HG03565 (cell line): ENCODE measurements around the gene RNF166.

Experiments used
- ATAC-seq: cut with Tn5 transposase; IDR thresholded peaks from one replicate; pipeline ENCODE4 v1.9.1; 2021; ENCODE audit warnings: mild to moderate bottlenecking, moderate library complexity; ENCODE audit not compliant: unreplicated experiment

Gene RNF166

DNA sequence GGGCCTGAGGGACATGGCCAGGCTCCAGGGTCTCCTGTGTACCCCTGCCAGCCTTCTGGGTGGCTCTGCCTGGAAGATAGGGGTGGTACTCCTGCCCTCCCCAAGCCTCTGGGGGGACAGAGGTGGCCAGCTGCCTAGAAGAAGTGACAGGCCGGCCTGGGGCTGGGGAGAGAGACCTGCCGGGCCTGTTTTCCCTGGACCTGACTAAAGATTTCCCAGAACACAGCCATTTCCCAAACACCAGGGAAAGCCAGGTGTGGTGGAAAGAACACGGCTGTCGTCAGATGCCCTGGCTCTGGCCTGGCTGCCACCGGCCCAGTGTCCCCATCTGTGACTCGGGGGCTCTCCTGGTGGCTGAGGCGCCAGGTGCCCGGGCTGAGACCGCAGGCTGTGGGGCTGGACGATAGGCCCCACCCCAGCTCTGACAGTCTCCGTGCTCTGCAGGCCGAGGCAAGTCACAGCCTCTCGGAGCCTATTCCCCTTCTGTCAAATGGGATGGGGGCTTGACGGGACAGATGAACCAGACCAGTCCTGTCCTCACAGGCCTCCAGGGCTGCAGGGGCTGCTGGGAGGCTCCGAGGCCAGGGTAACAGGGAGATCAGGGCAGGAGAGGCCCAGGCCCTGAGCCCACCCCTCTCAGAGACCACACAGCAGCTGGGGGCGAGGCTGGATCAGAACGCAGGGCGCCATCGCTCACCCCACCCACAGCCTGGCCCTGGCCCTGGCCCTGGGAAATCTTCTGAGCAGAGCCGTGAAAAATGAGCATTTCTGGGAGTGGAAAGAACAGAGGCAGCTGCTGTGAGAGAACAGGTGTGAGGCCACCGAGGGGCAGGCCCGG lies 33.1 kb upstream of the RNF166 start:
- ATAC-seq, result no peak

DNA sequence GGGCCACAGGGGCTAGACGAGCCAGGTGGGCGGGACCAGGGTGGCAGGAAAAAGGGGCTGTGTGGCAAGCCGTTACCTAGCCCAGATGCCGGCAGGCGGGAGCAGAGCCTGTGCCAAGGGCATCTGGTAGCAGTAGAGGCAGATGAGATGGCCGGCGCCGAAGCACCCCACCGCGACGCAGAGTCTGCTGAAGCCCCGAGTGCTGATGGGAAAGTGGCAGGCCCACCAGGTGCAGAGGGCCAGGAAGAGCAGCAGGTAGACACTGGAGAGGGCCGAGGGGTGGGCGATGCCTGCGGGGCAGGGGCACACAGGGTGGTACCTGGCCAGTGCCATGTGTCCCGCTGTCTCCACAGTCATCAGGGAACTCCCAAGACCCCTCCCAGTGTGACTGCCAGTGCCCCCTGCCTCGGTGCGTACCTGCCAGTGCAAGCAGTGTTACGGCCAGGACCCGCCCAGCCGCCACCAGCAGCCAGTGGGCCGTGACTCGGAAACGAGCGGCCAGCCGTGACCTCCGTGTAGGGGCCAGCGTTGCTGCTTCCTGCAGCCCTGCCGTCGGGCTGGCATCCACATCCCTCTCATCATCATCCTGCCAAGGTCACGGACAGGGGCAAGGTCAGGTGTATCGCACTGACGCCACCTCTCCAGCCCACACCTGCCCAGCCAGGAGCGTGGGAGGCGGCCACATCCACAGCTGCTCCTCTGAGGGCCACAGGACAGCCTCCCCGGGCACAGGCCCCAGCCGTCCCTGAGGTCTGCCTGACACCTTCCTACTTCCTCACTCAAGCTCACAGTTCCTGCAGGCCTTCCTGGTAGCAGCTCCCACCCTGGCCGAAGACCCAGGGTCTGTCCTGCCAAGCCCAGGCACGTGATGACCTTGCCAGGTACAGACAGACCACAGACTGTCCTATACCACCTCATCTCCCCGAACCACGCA lies 32.2 kb upstream of the RNF166 start:
- no peak for ATAC-seq

DNA sequence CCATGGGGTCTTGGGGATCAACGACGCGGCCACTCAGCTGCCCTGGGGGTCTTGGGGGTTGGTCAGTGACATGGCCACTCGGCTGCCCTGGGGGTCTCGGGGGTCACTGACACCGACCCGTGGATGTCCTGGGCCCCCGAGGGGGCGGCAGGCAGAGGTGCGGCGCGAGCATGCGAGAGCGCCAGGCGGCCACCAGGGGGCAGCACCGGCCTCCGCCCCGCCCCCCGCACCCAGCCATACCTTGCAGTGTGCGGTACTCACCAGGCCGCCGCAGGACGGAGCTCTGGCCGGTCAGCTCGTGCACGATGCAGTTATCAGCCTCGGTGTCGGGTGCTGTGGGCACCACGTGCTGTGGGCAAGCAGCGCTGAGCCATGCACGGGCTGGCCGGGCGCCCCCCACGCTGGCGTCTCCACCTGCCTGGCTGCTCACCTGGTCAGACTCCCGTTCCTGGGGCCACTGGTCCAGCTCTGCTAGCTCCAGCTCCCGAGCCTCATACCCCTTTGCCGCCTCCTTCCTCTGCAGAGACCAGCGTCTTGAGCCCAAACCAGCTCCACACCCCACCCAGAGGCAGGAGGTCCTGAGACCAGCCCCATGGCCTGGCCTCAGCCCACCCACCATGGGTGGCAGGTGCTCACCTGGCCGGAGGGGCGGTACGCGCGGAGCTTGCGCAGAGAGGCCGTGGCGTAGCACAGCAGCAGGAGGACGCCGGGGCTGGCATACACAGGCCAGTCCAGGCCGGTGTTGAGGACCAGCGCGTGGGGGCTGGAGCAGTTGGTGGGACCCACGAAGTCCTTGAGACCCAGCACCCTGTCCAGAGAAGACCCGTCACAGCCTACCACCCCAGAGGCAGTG lies 31.3 kb upstream of the RNF166 start:
- ATAC-seq, result peak; percentile 46

DNA sequence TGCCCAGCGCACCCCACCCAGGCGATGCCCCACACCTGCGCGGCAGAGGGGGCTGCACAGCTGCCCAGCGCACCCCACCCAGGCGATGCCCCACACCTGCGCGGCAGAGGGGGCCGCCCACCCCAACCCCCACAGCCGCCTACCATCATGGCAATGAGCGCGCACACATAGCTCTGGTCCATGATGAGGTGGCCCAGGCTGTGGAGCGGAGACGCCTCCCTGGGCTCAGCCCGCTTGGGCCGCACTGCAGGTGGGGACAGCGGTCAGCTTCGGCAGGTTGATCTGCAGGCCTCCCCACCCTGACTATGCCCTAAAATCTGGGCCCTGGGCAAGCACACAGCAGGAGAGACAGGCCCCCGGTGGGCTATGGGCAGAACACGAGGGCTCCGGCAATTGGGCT lies 30.3 kb upstream of the RNF166 start:
- ATAC-seq, result no peak

DNA sequence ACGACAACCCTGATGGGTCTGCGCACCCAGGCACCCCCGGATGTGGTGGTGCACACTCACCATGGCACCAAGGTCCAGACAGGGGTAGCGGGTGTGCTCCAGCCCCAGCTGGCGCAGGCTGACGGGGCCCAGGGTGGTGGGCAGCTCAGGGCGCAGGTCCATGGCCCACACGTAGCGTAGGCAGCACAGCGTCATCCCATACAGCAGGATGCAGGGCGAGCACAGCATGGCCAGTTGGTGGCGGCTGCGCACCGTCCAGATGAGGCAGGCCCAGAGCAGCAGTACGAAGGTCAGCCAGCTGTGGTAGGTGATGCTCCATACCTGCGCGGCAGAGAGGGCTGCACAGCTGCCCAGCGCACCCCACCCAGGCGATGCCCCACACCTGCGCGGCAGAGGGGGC lies 29.9 kb upstream of the RNF166 start:
- ATAC-seq, result no peak

DNA sequence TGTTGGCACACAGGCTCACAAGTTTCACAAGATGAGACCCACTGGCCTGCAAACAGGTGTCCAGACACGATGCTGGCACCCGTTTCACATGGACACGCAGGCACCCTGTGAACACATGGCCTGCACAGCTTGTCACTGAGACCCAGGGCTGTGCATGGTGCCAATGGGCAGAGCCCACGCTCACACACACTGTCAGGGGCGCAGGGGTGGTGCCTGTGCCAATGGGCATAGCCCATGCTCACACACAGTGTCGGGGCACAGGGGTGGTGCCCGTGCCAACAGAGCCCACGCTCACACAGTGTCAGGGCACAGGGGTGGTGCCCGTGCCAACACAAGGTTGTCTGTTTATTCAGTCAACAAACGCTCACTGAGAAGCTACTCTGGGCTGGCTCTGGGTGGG lies 29.4 kb upstream of the RNF166 start:
- ATAC-seq, result no peak

DNA sequence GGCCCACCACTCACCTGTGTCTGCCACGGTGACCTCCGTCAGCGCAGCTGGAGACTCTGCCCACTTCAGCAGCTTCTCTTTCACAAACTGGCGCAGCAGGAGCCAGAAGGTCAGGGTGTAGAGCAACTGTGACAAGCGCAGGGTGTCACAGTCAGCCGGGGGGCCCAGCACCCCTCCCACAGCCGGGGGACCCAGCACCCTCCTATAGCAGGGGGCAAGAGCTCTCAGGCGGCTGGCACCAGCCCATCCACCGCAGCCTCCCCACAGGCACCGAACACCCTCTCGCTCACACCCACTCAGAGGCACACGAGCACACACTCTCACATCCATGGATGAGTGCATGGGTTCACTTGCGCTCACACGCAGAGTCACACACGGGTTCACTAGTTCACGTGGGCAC lies 28.9 kb upstream of the RNF166 start:
- no peak for ATAC-seq

DNA sequence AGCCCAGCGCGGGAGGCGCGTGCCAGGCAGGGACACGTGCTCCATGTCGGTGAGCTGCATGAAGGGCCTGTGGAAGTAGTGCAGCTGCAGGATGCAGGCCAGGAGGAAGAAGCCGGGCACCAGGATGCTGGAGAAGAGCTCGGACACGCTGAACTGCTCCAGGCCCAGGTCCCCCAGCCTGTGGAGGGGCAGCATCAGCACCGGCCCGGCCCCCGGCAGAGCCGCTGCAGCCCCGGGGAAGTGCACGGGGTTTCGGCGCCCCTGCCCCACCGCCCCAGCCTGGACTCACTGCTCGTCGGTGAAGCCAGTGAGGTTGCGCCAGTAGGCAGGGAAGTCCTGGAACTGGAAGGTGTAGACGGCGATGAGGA lies 28.1 kb upstream of the RNF166 start:
- no peak for ATAC-seq

DNA sequence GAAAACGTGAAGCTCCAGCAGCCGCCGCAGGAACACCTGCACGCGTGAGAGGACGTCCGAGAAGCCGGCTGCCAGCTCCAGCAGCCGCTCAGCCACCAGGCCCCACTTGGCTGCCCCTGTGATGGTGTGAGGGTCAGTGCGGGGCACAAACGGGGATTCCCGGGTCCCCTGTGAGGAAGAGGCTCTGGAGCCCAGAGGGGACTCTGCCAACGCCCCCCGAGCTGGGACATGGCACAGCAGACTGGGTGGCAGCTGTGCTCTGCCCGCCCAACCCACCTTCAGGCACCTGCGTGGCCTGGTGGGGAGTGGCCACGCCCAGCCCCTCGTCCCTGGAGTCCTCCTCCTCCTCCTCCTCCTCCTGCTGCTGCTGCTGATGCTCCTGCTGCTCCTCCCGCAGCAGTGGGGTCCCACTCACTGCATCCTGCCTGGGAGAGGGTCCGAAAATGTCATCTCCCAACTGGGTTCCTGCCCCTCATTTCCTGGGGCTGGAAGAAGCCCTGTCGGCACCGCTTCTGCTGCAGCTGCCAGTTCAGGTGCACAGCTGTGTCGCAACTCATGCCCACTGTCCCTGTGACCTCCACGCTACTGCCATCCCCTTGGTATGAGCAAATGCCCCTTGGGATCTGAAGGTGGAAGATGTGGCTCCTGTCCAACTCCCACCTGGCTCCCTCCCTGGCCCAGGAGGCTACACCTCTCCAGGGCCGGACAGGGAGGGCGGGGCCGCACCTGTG lies 27.6 kb upstream of the RNF166 start:
- no peak for ATAC-seq

DNA sequence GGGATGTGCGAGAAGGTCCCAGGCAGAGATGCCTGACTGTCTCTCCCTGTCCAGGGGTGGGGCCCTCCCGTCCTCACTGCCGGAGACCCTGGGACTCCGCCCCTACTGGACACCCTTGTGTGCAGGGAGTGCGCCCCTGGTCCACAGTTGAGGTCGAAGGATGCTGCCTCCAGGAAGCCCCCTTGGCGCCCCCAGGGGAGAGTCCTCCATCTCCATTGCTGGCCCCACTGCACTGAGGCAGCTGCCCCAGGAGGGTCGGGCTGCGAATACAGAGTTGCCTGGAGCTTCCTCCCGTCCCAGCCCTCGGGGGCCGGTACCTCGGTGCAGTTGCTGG lies 26.7 kb upstream of the RNF166 start:
- no peak for ATAC-seq

DNA sequence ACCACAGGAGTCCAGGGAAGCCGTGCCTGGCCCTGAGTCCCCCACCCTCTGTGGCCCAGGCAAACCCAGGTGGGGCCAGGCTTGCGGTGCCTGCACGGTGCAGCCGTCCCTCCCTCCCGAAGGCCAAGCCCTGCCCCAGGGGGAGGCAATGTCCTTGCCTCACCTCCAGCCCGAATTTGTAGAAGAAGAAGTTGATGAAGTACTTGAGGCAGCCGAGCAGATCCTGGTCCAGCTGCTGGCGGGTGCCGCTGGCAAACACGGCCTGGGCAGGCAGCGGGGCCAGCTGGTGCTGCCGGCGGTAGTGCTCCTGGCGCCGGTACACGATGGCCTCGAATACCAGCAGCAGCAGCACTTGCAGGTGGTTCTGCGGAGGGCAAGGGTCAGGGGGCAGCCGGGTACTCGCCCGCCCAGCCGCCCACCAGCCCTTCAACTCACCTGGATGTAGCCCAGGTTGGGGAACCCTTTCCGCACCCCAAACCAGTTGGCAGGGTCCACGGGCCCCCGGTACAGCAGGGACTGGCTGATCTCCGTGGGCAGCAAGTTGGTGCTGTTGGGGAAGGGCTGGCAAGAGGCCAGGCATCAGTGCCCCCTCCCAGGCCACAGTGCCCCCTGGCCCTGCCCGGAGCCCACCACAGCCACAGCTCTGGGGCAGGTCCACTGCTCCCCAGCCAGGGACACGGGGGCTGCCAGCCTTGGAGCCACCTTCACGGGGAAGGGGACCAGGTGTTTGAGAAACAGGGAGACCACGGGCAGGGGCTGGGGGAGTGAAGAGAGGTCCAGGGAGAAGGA lies 26.2 kb upstream of the RNF166 start:
- no peak for ATAC-seq

DNA sequence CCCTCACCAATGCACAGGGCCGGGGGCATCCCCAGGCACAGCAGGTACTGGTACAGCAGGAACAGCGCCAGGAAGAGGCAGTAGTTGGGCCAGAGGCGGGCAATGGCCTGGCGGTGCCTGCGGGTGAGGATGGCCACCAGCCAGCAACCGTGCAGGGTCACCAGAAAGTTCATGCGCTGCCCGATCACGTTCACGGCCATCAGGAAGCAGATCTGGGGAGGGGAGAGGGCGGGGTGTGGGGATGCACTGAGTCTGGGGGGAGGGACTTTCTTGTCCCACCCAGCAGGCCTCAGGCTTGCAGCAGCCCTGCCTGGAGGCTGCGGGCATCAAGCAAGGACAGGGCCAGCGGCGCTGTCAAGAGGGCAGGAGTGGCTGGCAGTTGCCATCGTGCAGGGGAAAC lies 25.5 kb upstream of the RNF166 start:
- no peak for ATAC-seq

DNA sequence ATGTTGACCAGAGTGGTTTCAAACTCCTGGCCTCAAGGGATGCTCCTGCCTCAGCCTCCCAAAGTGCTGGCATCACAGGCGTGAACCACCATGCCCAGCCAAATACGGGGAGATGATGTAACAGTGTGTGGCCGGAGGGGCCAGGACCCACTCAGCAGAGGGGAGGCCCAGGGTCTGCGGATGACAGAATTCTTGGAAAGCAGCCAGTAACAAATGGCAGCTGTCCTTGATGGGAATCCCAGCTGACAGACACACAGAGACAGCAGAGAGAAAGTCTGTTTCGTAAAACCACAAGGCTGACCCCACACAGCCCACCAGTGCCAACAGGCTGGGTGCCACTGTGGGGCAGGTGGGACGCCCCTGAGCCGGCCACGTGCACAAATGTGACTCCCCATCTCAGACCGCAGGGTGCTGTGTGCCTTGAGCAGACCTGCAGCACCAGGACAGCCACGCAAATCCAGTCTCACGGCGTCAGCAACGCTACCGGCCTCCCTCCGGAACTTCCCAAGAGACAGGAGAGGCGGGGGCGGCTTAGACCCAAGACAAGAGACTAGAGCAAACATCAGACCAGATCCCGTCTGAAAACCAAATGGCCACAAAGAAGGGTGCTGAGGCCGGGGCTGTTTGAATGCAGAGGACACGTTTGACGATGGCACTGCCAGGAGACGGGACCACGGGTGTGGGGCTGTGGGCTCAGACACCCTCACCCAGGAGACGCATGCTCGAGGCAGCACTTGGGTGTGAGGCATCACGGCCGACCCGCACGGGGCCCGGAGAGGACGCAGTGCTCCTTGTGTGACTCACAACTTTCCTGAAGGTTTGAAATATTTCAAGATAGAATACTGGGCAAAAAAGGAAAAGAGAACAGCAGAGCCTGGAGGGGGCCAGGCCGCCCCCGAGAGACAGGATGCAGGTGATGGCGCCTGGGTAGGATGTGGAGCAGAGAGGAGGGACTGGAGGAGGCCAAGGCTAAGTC lies 24.7 kb upstream of the RNF166 start:
- ATAC-seq, result no peak

DNA sequence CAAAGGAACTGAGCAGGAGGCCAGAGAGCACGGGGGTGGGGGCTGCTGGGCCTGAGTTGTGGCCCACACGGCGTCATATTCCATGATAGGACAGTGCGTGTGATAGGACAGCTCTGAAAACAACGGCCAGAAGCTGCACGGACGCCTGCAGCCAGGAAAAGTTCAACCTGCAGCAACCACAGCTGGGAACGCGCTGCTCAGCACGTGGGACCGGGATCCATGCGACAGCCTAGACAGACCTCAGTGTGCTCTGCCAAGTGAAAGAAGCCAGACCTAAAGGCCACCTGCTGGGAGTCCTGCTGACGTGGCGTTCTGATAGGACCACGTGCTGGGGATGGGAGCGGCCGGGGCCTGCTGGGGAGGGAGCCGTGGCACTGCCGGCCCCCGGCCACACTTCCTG lies 21.7 kb upstream of the RNF166 start:
- ATAC-seq, result no peak

DNA sequence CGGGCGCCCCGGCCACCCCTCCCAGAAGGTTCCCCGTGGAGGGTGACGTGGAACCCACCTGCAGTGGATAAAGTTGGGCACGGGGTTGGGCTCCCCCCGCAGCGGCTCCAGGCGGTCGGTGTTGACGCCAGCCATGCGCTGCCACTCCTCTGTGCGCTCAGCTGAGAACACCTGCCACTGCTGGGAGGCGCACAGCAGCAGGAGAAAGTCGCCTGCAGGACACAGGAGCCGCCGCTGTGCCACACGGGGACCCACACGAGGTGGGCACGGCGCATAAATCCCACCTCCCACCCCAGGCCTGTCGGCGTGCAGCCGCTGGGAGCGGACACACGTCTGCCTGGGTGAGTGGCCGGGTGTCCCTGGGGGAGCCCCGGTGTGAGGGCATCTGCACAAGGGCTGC lies 20.8 kb upstream of the RNF166 start:
- no peak for ATAC-seq

DNA sequence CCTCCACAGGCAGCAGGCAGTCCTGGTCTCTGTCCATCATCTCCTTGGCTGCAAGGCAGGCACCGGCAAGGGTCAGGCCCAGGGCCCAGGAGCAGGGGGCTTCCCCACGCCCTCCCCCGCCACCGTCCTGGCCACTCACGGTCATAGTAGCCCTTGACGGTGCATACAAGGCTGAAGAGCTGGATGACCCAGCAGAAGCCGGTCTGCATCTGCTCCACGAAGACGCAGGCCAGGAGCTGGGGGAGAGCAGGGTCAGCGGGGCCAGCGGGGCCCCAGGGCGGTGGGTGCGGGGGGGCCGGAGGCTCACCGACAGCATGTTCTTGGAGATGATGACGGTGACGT lies 20.2 kb upstream of the RNF166 start:
- ATAC-seq, result no peak

DNA sequence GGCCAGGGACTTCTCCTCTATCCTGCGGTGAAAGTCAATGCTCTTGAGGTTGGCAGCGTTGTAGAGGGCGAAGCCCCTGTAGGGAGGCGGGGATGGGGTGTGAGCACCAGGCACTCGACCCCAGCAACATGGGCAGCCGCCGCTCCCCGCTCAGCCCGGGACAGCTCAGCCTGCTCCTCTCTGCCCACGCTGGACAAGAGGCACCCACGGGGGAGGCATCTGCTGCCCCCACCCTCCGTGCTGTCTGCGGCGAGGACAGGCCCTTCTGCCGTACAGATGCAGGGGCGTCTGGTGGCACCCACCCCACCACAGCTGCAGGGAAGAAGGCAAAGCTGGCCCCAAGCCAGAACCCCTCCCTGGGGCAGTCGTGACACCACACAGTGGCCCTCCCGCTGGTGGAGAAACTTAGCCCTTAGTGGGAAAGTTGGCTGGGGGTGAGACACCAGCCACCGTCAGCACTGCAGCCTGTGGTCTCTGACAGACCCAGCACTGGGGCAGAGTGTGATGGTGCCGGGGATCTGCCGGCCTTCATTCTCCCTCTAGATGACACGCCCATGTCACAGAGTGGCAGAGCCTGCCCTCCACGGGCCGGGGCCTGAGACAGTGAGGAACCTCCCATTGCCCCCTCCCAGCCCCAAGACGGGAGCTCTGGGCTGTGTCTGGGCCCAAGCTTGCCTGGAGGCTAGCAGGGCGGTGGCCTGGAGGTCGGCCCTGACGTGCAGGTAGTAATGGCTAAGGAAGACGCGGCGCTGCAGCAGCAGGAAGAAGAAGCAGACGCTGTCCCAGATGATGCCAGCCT lies 19.6 kb upstream of the RNF166 start:
- no peak for ATAC-seq
